Tibial nerve (tissue), 3 donors: ENCODE measurements around the gene MED8.

Source experiments
- CTCF ChIP-seq, 5 experiments: fragments of 200-600 bp in 3 of 5; fragments of 450-650 bp in 2 of 5; sonication (generic) in 3 of 5; IDR thresholded peaks; one replicate each; pipeline ENCODE4 v1.5.1; 2016 to 2019; ENCODE audit warnings: antibody characterized with exemption in 5 of 5, mild to moderate bottlenecking in 3 of 5, moderate library complexity in 2 of 5
- POLR2A ChIP-seq, 2 donors: fragments of 450-650 bp; IDR thresholded peaks; one replicate each; pipeline ENCODE4 v1.6.1; 2017; ENCODE audit warnings: antibody characterized with exemption in 2 of 2, mild to moderate bottlenecking in 2 of 2, moderate library complexity in 2 of 2

GRCh38 chr1:43366601-43367025 lies 23.0 kb downstream of the MED8 start:
- no peak for TF ChIP-seq CTCF (IDR thresholded peaks at IDR 0.05)
- no peak for TF ChIP-seq POLR2A (IDR thresholded peaks at IDR 0.05)
